ENCODE measurements around the gene PRR36.
"Not testable (repeated sequence)": the region's sequence is repeated elsewhere in the genome, so short reads cannot be mapped to it uniquely, and the experiment has no call there.

The PRR36 gene

GRCh38 chr19:7897292-7897691 is 23.1 kb upstream of the PRR36 start:
- no peak for DNase-seq

DNA sequence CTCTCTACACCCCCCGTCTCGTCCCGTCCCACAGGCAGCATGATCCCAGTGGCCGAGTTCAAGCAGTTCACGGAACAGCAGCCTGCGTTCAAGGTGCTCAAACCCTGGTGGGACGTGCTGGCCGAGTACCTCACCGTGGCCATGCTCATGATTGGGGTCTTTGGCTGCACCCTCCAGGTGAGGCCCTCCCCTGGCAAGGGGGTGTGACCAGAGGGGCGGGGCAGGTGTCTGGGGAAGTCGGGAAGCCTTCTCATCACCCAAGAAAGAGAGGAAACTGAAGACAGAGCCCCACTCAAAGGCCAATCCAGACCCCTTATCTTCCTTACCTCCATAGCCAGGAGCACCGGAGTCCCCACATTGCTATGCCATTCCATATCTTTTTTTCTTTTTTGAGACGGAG is 21.4 kb upstream of the PRR36 start:
- no peak for DNase-seq

DNA sequence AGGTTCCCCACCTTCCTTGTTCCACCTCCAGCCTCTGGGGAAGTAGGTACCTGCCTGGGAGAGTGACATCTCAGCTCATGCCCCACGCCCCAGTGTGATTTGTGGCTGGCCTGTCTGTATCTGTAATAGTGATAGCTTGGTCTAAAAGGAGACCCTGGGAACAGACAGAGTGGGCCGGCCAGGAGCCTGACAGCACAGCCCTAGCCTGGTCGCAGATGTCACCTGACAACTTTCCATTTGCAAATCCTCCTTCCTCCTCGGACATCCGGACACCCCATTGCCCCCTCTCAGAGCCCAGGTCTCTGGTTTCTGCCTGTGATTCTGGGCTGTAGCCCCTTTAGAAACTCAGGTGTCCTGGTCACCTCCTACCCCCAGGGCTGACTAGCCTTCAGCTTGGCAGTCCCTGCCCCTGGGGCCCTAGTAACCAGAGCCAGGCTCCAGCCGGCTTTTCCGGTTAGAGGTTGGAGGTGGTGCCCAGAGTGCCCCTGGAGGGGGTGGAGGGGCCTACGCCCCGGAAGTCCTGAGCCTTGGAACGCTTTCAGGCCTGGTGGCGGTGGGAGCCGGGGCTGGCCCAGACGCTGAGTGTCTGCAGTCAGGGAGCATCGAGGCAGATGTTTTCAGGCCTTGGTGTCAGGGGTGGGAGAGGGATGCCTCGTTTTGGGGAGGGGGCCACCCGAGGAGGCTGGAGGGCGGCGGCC is 20.6 kb upstream of the PRR36 start:
- no peak for DNase-seq

GRCh38 chr19:7893362-7894101 is 19.3 kb upstream of the PRR36 start:
- not testable (repeated sequence) for DNase-seq

- no peak for DNase-seq
Observed at GRCh38 chr19:7888826-7889217, 14.6 kb upstream of the PRR36 start.

DNA sequence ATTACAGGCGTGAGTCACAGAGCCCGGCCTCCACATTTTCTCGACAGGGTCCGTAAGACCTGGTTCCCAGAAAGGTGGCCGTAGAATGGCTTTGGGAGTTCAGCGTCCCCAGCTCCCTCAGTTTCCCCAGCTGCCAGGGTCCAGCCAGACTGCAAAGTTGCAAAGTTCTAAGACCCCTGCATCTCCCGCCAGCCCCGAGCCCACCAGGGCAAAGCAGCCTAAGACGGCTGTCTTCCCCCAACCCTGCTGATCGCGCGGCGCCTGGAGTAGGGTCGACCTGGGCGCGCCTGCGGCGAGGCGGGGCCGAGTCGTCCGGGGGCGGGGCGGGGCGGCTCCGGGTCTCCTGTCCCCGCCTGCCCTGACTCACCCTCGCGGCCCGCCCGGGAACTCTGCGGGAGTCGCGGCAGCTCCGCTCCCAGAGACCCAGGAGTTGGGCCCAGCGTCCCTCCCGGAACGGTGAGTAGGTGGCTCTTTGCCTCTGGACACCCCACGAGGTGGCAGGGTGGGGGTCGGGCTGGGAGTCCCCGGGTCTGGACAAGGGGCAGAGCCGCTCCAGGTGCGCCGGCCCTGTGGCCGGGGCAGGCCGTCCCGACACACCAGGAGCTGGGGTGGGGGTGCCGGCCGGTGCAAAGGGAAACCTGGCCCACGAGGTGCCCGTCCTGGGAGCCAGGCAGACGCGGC is 14.1 kb upstream of the PRR36 start, which contains the start of gene LRRC8E:
Gene LRRC8E, plus strand, starts transcription at position 366 of the 681 bp plus-strand sequence. CDS start 7,094 bp downstream, outside the sequence.
- no peak for DNase-seq

DNA sequence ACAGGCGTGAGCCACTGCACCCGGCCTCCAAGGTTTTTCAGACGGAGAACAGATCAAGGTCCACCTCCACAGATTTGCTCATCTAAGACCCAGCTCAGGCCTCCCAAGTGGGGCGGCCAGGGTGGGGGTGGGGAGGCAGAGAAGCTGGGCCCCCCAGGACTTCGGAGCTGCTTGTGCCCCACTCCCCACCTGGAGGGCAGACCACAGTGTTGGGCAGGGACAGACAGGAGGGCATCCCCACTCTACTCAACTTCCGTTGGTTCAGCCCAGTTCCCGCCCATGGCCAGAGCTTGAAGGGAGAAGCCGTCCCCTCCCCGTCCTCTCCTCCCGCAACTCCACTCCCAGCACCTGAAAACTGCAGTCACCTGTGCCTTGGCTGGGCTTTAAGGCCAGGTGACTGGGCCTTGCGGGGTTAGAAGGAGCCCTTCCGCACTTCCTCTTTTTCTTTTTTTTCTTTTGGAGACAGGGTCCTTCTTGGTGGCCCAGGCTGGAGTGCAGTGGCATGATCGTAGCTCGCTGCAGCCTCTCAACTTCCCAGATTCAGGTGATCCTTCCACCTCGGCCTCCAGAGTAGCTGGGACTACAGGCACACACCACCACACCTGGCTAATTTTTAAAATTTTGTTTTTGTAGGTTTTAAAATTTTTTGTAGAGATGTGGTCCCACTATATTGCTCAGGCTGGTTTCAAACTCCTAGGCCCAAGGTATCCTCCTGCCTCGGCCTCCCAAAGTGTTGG is 13.4 kb upstream of the PRR36 start:
- DNase-seq = no peak

DNA sequence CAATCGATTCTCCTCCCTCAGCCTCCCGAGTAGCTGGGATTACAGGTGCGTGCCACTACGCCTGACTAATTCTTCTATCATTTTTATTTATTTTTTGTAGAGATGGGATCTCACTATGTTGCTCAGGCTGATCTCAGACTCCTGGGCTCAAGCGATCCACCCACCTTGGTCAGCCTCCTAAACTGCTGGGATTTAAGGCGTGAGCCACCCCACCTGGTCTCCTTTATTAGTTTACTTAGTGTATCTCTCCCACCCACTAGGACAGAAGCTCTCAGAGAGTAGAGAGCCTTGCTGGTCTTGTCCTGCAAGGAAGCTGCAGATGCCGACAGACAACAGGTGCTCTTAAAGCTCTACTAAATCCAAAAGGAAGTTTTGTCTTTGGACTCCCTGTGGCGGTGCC is 11.6 kb upstream of the PRR36 start:
- no peak for DNase-seq

- DNase-seq = no peak
Observed at GRCh38 chr19:7883796-7884570, 9.8 kb upstream of the PRR36 start.

DNA sequence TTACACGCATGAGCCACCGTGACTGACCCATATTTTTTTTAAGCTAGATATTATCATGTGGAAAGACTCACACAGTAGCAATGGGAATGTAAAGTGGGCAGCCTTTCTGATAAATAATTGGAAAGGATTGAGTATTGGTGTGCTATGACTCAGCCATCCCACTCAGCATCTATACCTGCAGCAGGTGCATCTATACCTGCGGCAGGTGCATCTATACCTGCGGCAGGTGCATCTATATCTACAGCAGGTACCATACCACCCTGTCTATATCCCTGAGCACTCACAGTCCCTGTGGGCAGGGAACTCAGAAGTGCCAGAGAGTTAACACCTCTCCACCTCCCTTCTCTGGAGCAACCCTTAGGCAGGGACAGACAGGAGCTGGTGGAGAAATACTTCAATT is 8.9 kb upstream of the PRR36 start:
- no peak for DNase-seq

DNA sequence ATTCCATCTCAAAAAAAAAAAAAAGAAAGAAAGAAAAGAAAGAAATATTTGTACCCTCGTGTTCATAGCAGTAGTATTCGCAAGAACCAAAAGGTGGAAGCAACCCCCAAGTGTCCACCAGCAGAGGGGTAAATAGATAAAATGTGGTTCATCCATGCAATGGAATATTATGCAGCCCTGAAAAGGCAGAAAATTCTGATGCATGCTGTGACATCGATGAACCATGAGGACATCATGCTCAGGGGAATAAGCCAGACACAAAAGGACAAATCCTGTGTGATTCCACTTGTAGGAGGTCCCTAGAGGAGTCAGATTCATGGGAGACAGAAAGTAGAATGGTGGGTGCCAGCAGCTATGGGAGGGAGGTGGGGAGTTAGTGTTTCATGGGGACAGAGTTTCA is 7.7 kb upstream of the PRR36 start:
- no peak for DNase-seq

DNA sequence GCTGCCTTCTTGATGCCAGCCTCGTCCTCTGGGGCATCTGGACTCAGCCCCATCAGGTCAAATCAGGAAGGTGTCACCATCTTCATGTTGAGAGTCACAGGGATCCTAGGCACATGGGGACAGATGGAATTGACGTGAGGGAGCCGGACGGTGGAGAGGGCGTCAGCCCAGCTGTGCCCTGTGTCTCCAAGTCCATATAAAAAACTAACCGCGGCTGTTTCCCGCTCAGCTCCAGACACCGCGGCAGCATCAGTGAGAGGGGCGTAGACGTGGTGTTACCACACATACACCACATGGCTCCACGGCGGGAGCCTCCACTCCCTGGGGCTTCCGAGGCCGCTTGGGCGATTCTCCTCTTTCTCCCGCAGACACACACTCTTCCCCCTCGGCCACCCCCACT is 5.6 kb upstream of the PRR36 start:
- no peak for DNase-seq

DNA sequence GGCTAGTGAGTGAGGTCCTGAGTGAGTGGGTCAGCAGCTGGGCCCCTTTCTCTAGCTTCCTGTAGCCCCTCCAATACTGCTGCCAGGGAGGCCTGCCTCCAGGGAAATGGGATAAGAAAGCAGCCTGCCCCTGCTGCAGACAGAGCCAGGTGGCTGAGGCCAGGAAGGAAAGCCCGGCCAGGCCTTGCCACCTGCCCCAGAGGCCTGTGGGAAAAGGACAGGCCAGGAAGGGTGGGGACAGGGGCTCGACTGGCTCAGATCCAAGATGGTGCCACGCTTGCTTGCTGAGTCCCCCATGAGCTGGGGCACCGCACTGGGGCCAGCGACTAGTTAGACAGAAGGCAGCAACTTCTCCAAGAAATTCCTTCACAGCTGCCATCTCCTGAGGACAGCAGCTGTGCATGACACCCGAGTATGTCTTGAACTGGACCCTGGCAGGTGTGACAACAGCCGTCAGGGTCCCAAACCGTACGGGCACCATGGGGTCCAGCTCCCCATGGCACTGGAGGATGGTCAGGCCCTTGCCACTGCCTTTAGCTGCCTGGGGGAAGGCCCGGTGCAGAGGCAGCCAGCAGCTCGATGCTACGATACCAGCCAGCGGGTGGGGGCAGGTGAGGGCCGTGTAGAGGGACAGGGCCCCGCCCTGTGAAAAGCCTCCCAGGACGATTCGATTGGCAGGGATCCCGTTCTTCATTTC is 5.1 kb upstream of the PRR36 start:
- no peak for DNase-seq

DNA sequence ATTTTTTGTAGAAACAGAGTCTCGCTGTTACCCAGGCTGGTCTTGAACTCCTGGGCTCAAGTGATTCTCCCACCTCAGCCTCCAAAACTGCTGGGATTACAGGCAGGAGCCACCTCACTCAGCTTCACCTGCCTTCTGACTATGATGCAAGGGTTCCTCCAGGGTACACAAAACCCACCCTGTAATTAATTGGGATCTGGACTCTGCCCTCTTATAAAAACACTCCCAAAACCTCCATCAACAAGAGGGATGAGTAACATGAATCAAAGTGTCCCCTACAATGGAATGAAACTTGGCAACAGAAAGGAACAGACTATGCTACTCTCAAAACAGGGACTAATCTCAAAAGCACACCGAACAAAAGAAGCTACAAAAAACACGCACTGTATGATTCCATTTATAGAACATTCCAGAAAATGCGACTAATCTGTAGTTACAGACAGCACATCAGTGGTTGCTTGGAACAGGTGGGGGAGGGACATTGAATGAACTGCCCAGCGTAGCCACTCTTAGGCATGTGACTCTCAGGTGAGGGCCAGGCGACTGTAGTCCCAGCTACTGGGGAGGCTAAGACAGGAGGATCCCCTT is 3.2 kb upstream of the PRR36 start:
- no peak for DNase-seq

DNA sequence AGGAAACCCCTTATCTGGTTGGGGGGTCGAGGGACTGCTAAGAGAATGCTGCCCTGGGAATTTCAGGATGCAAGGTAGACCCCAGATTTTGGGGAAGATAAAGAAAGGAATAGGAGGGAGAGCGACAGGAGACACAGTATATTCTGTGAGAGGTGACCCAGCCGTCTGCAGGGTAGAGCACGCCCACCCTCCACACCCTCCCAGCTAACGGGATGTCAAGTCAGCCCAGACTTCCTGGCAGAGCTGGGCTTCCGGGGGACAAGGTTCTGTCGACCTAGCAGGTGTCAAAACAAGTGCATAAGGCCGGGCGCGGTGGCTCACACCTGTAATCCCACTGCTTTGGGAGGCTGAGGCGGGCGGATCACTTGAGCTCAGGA is 695 bp upstream of the PRR36 start:
- no peak for DNase-seq

- DNase-seq = no peak
Observed at GRCh38 chr19:7873304-7874075, 700 bp downstream of the PRR36 start.

- no peak for DNase-seq
Observed at GRCh38 chr19:7872306-7873204, 1.6 kb downstream of the PRR36 start.

DNA sequence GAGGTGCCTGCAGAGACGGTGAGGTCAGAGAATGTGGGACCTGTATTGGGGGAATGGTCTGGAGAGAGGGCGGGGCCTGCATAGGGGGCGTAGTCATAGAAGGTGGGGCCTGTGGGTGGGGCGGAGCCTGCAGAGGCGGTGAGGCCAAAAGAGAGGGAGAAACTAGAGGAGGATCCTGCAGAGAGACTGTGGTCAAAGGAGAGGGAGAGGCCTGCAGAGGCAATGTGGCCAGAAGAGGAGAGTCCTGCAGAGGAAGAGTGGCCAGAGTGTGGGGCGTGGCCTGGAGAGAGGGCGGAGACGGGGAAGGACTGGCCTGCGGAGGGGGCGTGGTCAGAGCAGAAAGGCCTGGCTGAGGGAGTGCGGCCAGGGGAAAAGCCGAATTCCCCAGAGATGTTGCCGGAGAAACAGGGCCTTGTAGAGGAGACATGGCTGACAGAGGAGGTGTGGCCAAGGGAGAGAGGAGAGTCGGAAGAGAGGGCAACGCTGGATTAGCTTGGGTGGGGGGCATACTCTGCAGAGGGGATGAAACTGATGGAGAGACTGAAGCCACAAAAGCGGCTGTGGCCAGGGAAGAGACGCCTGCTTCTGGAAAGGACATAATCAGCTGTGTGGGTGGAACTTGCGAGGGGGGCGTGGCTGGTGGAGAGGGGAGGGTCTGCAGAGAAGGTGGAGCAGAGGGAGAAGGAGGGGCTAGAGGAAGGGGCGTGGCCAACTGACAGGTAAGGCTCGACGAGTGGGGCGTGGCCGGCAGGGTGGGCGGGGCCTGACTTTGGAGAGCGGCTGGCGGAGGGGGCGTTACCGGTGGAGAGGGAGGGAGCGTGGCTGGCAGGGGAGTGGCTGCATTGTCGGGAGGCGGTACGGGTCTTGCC is 2.5 kb downstream of the PRR36 start:
- peak; percentile 80 for DNase-seq
